VCaP (cell line): ENCODE measurements around the gene PSMD8.

Experiments used
- H3K27ac ChIP-seq: fragments of 450-650 bp; 2 replicates; pipeline ENCODE4 v1.5.1; 2017
- TF ChIP-seq, protein P1 (sequence below): fragments of 450-650 bp; conservative IDR thresholded peaks from 2 replicates; pipeline ENCODE4 v1.5.1; 2017; ENCODE audit warnings: mild to moderate bottlenecking, moderate library complexity

The PSMD8 gene

DNA sequence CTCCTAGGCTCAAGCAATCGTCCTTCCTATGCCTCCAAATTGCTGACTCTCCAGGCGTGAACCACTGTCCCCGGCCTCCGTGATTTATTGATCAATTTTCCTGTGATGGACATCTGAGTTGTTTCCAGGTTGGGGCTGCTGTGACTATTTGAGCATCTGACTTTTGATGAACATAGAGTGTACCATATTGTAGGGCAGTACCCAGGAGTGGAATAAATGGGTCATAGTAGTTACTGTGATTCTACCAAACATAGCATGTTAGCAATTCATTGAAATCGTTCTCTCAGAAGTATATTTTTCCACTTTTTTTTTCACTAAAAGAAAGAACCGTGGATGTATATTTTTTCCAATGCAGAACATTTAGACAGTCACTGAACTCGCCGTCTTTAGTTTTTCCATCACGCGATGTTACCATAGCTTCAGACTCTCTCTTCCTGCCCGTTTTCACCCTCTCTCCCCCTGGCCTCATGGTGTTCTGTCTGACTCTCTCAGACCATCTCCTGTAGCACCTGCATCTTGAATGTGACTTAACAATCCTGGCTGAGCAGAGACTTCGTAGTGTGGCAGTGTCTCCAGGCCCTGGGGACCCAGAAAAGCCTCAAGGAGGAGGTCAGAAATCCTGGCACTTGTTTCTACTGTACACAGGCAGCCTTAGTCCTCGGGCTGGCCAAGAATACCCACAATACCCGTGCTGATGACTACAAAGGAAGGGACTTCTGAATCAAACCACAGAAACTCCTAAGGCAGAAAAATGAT lies 54.9 kb downstream of the PSMD8 start:
- H3K27ac ChIP-seq, result no peak overlapping the region
- TF ChIP-seq, protein P1, sequence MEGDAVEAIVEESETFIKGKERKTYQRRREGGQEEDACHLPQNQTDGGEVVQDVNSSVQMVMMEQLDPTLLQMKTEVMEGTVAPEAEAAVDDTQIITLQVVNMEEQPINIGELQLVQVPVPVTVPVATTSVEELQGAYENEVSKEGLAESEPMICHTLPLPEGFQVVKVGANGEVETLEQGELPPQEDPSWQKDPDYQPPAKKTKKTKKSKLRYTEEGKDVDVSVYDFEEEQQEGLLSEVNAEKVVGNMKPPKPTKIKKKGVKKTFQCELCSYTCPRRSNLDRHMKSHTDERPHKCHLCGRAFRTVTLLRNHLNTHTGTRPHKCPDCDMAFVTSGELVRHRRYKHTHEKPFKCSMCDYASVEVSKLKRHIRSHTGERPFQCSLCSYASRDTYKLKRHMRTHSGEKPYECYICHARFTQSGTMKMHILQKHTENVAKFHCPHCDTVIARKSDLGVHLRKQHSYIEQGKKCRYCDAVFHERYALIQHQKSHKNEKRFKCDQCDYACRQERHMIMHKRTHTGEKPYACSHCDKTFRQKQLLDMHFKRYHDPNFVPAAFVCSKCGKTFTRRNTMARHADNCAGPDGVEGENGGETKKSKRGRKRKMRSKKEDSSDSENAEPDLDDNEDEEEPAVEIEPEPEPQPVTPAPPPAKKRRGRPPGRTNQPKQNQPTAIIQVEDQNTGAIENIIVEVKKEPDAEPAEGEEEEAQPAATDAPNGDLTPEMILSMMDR, result no peak

DNA sequence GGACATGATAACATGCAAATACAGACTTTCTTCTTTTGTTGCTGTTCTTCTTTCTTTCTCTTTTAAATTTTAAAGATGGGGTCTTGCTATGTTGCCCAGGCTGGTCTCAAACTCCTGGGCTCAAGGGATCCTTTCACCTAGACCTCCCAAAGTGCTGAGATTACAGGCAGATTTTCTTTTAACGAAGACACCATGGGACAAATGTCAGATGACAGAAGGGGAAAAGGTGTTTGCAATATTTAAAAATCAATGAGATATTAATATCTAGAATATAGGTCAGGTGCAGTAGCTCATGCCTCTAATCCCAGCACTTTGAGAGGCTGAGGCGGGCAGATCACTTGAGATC lies 55.4 kb downstream of the PSMD8 start:
- TF ChIP-seq, protein P1, result no peak
- H3K27ac ChIP-seq, result no peak overlapping the region

DNA sequence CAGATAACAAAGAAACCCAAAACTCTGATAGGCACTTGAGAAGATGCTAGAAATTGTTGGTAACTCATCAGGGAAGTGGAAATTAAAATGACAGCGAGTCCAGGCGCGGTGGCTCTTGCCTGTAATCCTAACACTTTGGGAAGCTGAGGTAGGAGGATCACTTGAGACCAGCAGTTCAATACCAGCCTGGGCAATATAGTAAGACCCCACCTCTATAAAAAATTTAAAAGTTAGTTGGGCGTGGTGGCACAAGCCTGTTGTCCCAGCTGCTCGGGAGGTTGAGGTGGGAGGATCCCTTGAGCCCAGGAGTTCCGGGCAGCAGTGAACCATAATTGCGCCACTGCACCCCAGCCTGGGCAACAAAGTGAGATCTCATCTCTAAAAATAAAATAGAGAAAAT lies 56.6 kb downstream of the PSMD8 start:
- TF ChIP-seq, protein P1, result no peak
- H3K27ac ChIP-seq, result no peak overlapping the region

DNA sequence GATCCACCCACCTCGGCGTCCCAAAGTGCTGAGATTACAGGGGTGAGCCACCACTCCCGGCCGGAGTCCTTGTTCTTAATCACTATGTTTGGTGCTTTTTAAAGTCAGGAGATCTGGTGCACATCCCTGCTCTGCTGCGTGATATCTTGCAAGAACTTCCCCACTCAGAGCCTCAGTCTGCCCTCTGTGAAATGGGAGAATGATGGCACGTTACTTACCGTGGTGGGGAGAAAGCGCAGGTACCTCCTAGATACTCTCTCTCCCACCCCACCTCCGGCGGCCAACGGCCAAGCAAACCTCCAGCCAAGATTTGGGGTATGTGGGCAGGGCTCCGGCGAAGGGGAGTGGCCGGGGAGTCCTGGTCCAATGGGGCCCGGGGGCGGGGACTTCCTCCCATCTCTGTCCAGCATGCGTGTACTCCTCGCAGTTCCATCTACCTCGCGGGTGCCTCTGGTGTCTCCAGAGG lies 58.9 kb downstream of the PSMD8 start, which contains the start of gene RYR1:
Gene RYR1 (plus strand): TSS at position 424 of the 466 bp plus-strand sequence. CDS start 139 bp downstream, outside the sequence.
- TF ChIP-seq, protein P1, result no peak
- H3K27ac ChIP-seq, result no peak within 1 kb of the TSS
